HG03469 (cell line): ENCODE measurements around the gene BMI1.

ENCODE experiments used
- ATAC-seq: cut with Tn5 transposase; IDR thresholded peaks from one replicate; pipeline ENCODE4 v1.9.1; 2021; ENCODE audit warnings: mild to moderate bottlenecking, moderate library complexity, moderate number of reproducible peaks; ENCODE audit not compliant: unreplicated experiment

Gene BMI1

DNA sequence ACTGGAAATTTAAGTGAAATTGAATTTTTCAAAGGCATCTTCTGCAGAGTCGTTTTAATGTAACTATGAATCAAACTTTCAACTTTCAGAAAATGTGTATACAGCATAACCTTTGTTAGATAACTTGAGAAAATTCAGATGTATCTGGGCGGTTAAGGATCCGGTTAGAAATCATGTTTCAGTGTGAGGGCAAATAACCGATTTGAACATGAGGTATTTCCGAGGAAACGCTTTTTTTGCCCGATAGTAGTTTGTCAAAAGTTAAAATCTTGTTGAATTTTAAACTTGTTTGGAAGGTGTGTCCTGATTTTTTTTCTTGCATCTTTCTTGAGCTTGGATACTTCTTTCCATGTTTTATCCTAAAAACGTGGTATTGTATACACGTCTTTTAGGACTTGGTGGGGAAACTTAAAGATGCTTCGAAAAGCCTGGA, 1.3 kb upstream of the BMI1 start:
- no peak for ATAC-seq

- no peak for ATAC-seq
Observed at GRCh38 chr10:22319980-22320558, 830 bp upstream of the BMI1 start.

GRCh38 chr10:22321156-22321923, 441 bp downstream of the BMI1 start:
- ATAC-seq, result no peak

DNA sequence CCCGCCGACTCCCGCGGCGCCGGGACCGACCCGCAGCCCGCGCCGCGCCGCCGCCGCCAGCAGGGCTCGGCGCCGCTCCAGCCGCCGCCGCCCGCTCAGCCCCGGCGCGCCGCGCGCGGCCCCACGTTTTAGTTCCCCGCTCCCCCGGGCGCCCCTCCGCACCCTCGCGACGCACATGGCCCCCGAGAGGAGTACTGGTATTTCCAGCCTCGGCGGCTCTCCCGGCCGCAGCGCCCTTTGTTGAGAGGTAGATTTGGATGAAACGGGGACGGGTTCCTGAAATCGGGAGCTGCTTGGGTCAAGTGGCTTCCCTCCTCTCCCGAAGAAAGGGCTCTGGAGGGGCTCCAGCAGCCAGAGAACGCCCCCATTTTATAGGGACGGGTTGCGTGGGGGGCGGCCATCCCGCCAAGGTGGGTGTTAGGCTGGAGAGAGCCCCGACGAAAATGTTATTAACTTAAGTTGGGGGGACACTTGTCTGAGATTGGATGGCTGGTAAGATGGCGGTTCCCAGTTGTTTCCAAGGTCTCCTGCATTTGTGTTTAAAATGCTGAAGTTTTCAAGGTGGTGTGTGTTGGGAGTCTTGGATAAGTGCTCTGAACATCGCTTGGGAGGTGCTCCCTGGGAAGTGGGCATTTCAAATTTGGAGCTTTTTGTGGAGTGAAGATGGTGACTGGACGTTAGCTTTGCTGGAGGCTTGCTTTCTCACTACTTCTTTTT, 1.2 kb downstream of the BMI1 start:
- no peak for ATAC-seq

- no peak for ATAC-seq
Observed at GRCh38 chr10:22322641-22323160, 1.8 kb downstream of the BMI1 start.

DNA sequence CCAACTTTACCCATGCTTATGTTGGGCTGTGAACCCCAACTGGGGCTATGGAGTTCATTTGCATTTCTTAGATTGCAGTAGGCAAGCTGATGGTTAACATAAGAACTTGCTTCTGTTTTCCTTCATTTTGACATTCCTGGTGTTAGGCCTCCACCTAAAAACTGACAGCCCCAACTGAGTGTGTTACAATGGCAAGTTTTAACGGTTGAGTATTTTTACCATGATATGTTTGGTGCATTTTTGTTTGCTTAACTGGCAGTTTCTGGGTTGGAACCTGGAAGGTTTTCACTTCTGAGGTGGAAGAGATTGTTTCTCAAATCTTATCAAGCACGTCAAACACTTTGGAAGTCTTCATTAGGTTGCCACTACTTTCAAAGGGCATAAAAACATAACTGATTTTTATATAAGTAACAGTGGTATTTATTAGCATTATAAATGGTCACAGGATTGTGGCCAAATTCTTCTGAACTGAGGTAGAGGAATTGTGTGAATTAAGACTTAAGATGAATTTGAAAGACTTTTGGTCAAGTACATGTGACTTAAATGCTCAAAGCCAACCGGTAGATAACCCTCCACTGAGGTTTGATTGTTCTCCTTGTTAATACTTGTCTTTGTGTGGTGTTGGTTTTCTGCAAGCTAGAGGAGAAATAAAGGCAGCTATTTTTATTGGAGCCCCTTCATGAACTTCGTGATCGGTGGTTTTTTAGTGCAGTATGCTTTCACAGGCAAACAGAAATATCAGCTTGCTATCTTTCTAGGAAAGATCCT, 2.8 kb downstream of the BMI1 start:
- no peak for ATAC-seq

DNA sequence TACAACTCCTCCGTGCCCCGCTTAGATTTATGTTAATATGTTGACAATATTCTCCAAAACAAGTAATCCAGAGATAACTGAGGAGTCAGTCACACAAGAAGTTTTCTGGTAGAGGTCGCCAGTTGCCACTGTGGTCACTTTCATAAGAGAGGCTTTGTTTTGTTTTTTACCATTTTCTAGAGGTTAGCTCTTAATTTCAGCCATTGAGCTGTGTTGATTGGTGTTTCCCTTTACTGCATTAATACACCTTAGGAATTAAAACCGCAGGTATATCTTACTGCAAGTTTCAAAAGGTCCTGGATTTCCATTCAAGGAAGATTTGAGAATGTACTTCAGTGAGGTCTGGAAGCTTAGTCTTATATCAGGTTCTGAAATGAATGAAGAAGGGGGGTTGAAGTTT, 3.5 kb downstream of the BMI1 start:
- no peak for ATAC-seq

GRCh38 chr10:22324893-22325271, 4.0 kb downstream of the BMI1 start:
- no peak for ATAC-seq

GRCh38 chr10:22325272-22326144, 4.6 kb downstream of the BMI1 start:
- ATAC-seq, result peak; percentile 36

DNA sequence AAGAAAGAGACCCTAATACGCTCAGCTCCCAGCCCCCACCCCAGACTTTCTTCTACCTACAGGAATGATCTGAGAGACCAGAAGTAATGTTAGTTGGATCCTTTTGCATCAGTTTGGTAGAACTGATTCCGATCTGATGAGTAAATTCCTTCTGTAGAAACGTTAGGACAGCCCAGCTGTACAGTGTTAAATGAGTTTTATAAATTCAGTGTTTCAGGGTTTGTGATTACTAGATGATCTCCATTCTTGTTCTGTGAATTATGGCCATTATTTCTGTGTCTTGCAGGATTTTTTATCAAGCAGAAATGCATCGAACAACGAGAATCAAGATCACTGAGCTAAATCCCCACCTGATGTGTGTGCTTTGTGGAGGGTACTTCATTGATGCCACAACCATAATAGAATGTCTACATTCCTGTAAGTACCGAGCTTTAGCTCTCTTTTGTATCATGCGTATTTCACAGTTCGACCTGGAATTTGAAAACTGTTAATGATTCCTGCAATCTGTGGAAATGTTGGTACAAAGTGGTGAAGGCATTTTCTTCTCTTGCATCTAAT, 5.3 kb downstream of the BMI1 start:
- ATAC-seq, result no peak

GRCh38 chr10:22329150-22329549, 8.3 kb downstream of the BMI1 start:
- no peak for ATAC-seq

GRCh38 chr10:22332116-22332692, 11.3 kb downstream of the BMI1 start:
- no peak for ATAC-seq

- ATAC-seq, result no peak
Observed at GRCh38 chr10:22333167-22333974, 12.5 kb downstream of the BMI1 start.

DNA sequence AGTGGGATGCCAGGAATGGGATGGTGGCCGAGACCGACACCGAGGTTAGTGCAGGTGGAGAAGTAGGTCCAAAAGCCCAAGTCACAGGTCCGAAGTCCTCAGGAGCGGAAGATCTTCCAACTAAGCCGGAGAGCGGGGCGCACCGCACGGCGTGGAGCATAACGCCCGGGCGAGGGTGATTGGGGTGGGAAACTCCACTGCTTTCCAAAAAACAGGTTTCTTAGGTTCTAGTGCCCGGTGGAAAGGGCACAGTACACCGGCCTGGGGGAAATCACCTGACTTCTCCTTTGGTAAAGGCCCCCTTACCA, 13.0 kb downstream of the BMI1 start:
- ATAC-seq, result no peak

DNA sequence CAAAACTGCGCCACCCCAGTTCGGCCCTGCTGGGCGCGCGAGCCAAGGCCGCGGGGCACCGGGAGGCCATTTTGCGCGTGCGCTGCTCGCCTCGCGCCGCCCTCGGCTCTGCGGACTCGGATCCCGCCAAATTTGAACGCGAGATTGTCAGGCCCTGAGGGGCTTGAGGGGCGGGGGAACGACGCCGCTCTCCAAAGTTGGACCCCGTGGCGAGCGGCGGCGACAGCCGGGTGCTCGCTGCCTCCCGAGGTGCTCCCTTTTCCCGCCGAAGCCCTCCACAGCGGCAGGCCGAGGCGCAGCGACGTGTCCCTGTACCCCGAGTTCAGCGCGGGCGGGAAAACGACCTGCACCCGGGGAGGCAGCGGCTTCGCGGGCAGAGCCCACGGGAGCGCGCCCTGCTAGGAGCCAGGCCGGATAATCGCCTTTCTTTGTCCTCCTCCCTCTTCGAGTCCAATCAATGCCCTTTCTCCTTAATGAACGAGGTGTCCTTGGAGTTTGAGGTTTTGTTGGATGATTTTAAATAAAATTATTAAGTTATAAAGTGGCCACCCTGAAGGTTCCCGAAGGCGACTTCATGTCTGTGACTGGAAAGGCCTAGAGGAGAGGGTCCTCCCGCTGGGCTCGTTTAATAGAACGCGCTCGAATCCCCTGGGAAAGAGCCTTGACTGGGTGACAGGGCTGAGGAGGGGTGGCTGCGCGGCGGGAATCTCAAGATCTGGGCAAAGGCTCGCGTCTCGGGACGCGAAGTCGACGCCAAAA, 13.7 kb downstream of the BMI1 start:
- ATAC-seq, result no peak

GRCh38 chr10:22335173-22335933, 14.5 kb downstream of the BMI1 start:
- ATAC-seq, result no peak

- ATAC-seq, result no peak
Observed at GRCh38 chr10:22338185-22338900, 17.4 kb downstream of the BMI1 start.
